ENCODE data around the gene CARD19. TPM values are rescaled to one million over a fixed set of nuclear protein-coding genes. Genes with fewer than 3 reads are reported as not detected.
A peak's percentile ranks its signal among the peaks of the same experiment; 100 is the strongest.
"Not testable (repeated sequence)": the region's sequence is repeated elsewhere in the genome, so short reads cannot be mapped to it uniquely, and the experiment has no call there.

CARD19 gene
- total RNA-seq, 1 donor from 2014 or later, result 36.6 TPM

DNA sequence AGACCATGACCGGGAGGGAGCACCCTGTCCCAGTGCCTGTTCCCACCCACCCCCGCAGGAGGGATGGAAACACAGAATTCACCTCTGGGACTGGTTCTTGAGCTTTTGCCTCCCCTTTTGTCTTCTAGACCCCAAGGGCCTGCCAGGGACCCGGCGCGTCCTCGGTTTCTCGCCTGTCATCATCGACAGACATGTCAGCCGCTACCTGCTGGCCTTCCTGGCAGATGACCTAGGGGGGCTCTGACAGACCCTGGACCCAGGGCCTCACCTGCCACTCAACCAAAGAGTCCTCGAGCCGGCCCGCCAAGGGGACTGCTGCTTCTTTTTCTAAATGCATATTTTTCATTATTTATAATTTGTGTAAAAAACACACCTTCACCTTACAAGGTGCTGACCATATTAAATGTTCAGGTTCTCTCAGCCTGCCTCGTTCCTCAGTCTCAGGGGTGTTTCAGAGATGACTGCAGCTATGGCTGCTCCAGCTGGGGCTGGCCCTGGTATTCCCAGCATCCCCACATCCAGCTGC, 16.9 kb downstream of the CARD19 start:
- ATAC-seq (no peak), DNase-seq (ENCODE audit: low spot score) (peak; percentile 50)
- intact Hi-C loops (cut with DNase I), result loop anchor here (10.0 kb wide), 1 partner anchor 192 kb away; no protein-coding TSS in a partner anchor

DNA sequence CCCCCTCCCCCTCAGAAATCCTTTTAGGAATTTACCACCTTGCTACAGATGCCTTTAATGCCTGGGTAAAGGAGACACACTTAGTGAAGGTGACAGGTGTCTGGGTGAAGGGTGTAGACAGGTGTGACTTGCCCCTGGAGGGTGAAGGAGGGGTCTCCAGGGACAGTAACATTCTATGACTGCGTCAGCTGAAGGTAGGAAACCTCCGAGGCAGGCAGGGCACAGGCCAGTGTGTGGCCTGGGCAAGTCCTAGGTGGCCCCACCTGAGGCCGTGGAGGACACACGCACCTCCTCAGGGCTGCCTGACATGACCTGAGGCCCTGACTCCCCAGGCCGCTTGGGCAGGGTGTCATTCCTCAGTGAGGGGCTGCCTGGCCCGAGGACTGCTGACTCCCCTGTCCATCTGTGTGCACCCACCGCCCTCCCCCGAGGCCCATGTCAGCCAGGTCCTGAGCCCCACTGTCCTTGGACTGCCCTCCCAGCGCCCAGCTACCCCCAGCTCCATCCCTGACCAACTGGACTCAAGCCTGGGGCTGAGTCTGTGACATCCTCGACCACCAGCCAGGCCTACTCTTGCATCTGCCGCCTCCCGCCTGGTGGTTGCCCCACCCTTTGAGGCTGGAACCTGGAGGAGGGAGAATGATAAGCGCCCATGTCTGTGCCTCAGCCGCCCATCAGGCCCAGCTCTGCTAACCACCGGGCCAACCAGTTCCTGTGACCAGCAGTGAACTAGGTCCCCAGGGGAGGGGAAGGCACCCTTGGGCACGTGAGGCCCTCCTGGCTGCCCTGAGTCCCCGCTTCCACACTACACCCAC, 18.4 kb downstream of the CARD19 start:
- DNase-seq (ENCODE audit: low spot score) (peak; percentile 60), ATAC-seq (no peak)
- intact Hi-C loops (cut with DNase I), result loop anchor here (10.0 kb wide), 1 partner anchor 190 kb away; no protein-coding TSS in a partner anchor

DNA sequence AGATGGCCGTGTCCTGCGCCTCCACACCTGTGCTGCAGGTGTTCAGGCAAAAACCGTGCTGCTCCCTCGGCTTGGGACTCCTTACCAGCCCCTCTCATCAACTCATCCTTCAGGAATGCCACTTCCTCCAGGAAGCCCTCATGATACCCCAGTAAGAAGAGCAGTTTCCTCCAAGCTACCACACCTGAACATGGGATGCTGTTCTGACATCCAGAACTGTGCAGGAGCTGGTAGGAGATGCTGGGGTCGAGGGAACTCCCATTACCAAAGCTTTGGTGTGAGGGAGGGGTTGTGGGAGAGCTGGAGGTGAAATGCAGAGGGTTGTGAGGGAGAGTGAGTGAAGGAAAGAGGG, 18.9 kb downstream of the CARD19 start:
- ATAC-seq, result no peak
- intact Hi-C loops (cut with DNase I), result loop anchor here (10.0 kb wide), 1 partner anchor 190 kb away; no protein-coding TSS in a partner anchor
- no peak for DNase-seq (ENCODE audit: low spot score)

DNA sequence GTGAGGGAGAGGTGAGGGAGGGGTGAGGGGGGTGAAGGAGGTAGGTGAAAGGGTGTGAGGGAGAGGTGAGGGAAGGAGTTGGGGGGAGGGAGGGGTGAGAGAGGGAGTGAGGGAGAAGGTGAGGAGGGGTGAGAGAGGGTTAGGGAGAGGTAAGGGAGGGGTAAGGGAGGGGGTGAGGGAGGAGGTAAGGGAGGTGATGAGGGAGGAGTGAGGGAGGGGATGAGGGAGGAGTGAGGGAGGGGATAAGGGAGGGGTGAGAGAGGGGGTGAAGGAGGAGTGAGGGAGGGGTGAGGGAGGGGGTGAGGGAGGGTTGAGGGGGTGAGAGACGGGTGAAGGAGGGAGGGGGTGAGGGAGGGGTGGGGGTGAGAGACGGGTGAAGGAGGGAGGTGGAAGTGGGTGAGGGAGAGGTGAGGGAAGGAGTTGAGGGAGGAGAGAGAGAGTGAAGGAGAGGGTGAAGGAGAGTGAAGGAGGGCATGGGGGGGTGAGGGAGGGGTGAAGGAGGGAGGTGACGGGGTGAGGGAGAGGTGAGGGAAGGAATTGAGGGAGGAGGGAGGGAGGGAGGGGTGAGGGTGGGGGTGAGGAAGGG, 19.6 kb downstream of the CARD19 start:
- DNase-seq (ENCODE audit: low spot score) (peak; percentile 26), ATAC-seq (no peak)
- intact Hi-C loops (cut with DNase I), result loop anchor here (10.0 kb wide), 1 partner anchor 189 kb away; no protein-coding TSS in a partner anchor

DNA sequence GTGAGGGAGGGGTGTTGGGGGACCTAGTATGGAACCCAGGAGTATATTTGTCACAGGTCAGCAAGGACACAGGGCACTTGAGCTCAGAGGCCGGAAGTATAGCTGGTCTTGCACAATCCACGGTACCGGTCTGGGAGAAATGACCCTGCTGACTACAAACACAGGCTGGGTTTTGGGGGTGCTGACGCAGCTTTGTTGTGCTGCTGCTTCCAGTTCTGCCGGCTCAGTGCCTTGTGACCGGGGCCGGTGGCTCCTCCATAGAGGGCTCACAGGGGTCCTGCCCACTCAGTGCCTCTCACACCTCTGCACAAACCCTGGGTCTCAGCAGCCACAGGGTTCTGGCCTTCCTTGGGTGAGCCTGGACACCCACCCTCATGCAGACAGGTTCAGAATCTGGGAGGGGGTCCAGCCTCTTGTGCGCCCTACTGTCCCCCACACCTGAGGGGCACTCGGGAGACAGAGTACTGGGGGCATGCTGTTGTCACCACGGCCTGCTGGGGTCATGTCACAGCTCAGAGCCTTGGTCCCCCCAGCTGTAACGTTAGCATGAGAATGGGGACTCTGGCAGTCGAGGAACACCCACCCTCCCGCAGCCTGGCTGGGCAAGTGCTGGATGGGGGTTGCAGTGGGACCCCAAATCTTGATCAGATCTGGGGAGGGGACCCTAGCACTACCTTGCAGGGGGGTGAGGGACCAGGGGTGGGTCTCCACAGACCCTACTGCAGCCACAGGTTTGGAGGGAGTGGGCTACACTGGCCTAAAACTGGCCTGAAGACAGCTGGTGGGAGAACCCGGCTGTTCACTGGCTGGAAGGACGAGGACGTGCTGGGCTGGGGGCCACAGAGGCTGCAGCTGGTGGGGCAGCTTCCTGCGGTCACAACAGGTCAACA, 20.3 kb downstream of the CARD19 start:
- DNase-seq (ENCODE audit: low spot score) (peak; percentile 83), ATAC-seq (peak; percentile 80)
- intact Hi-C loops (cut with DNase I), result loop anchor here (10.0 kb wide), 1 partner anchor 188 kb away; no protein-coding TSS in a partner anchor

DNA sequence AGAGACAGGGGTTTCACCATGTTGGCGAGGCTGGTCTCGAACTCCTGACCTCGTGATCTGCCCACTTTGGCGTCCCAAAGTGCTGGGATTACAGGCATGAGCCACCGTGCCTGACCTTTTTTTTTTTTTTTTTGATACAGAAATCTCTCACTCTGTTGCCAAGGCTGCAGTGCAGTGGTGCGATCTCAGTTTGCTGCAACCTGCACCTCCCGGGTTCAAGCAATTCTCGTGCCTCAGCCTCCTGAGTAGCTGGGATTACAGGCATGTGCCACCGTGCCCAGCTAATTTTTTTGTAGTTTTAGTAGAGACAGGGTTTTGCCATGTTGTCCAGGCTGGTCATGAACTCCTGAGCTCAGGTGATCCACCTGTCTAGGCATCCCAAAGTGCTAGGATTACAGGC, 21.5 kb downstream of the CARD19 start:
- DNase-seq (ENCODE audit: low spot score), result not testable (repeated sequence)
- intact Hi-C loops (cut with DNase I), result loop anchor here (10.0 kb wide), 1 partner anchor 187 kb away; no protein-coding TSS in a partner anchor

DNA sequence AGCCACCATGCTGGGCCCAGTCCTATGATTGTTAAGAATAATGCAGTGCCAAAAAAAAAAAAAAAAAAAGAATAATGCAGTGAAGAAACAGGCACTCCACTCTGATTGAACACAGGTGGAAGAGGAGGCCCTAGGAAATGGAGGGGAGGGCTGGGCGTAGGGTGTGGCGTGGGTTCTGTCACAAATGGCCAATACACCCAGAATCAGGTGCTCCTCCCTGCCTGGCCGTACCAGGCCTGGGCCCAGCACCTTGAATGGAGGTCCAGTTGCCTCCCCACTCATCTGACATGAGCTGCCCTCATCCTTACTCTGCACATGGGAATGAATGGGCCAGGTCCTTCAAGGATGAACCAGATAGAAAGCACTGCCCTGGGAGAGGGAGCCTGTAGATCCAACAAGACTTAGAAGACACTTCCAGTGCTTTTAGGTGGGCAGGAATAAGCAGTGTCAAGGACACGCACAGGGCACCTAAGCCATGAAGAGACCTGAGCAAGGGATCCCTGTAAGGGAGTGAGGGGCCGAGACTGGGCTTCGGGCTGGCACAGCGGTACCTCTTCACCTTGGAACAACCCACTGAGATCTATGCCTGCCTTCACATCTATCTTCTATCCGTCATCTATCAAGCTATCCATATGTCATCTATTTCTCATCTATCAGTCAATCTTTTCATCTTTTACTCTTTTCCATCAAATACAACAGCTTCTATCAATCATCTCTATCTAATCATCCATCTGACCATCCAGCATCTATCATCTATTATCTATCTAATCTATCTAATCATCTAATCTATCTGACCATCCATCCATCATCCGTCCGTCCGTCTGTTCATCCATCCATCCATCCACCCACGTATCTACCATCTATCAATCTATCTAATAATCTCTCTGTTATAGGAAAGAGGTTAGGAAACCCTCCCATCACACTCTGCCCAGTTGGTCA, 22.2 kb downstream of the CARD19 start:
- ATAC-seq (no peak), DNase-seq (ENCODE audit: low spot score) (peak; percentile 45)
- intact Hi-C loops (cut with DNase I), result loop anchor here (10.0 kb wide), 1 partner anchor 187 kb away; no protein-coding TSS in a partner anchor

More for the DNA sequence above, 21.5 kb downstream of the CARD19 start:
- not testable (repeated sequence) for ATAC-seq

DNA sequence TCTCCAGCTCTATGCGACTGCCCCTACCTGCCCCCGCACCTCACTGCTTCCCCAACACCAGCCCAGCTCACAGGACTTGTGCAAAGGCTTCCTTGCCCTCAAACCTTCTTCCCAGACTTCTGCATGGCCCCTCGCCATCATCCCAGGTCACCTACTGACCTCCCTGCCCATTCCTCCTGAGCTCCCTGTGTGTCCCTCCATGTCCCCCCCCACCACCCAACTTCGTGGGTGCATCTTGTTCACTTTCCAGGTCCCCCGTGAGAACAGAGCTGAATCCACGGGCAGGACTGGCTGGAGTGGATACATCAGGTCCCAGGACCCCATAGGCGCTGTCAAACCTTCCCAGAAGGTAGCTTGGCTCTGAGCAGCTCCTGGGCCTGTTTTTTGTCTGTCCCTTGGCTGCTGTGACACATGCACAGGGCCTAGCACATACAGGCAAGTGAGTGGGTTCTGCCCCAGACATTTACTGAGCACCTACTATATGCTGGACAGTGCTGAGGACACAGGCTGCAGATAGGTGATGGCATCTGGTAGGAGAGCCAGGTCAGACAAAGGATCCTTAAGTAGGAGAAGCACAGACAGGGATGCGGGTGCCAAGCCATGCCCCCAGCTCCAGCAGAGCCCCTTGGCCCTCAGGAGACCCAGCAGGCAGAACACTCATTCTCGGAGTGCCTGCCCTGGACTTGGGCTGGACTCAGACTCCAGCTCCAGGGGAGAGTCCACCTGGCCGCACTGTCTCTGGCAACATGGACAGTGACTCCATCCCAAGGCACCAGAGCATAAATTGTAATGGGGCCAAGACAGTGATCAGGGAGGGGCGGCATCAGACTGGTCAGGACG, 23.1 kb downstream of the CARD19 start:
- DNase-seq (ENCODE audit: low spot score) (peak; percentile 56), ATAC-seq (no peak)
- intact Hi-C loops (cut with DNase I), result loop anchor here (10.0 kb wide), 1 partner anchor 186 kb away; no protein-coding TSS in a partner anchor

DNA sequence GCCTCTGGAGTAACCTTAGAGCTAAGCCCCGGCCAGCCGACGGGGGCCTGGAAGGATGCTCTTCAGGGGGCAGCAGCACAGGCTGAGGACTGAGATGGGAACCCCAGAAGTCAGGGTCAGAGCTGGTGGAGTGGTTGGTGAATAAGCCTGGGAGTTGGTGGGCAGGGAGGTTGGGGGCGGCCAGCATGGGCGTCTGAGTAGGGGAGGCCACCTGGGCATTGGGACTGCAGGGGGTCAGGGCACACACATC, 23.6 kb downstream of the CARD19 start:
- DNase-seq (ENCODE audit: low spot score) (no peak), ATAC-seq (peak; percentile 4)
- intact Hi-C loops (cut with DNase I), result loop anchor here (10.0 kb wide), 1 partner anchor 185 kb away; no protein-coding TSS in a partner anchor

DNA sequence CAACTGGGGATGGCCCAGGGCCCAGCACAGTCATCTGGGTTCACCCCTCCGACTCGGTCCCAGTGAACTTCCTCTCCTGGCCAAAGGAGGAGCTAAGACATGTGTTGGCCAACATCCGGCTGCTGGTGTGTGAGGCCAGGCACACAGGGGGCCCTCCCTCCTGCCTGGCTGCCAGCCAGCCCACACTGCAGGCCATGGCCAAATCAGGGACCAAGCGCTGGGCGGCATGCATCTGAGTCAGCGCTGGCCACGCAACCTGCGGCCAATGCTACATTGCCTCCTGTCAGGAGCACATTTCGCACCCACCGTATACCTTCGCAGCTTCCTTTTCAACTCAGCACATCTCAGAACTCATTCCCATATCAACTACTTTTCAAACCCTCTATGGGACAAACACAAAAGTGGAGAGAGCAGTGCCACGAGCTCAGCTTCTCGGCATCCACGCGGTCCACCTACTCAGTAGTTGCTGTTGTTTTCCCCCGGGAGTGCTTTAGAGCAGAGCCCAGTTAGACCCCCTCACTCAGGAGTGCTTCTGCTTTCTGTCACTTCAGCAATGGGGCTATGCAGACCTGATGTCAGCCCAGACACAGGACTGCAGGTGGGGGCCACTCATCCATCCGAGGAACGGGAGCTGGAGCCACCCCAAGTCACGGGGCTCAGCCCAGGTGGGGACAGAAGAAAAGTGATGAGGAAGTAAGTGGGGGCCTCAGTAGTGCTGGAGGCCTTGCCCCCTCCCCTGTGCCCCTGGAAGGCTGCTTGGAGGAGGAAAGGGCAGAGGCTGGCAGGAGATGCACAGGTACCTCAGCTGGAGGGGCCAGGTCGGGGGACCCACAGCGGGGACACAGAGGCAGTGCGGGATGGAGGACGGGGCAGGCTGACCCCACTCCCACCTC, 24.2 kb downstream of the CARD19 start:
- intact Hi-C loops (cut with DNase I), result loop anchor here (10.0 kb wide), 1 partner anchor 185 kb away; no protein-coding TSS in a partner anchor
- peak; percentile 87 for ATAC-seq
- DNase-seq (ENCODE audit: low spot score), result peak; percentile 91

DNA sequence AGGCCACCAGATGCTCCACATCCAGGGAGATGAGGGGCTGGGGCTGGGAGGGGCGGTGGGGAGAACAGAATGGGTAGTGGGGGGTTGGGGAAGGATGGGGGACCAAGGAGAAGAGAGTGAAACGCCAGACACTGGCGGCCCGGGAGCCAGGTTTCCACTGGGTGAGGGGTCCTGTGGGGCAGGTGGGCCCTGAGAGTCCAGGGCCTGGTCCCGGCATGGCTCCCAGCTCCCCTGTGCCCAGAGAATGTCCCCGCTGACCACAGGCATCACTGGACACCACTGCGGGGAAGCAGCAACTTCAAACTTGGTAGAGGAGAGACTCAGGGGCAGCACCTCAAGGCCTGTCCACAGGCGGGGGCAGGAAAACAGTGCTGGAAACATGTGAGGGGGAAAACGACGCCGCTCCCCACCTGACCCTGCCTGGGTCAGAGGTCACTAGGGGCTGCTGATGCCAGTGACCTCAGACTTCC, 24.9 kb downstream of the CARD19 start:
- DNase-seq (ENCODE audit: low spot score) (peak; percentile 57), ATAC-seq (no peak)
- intact Hi-C loops (cut with DNase I), result no loop called here

DNA sequence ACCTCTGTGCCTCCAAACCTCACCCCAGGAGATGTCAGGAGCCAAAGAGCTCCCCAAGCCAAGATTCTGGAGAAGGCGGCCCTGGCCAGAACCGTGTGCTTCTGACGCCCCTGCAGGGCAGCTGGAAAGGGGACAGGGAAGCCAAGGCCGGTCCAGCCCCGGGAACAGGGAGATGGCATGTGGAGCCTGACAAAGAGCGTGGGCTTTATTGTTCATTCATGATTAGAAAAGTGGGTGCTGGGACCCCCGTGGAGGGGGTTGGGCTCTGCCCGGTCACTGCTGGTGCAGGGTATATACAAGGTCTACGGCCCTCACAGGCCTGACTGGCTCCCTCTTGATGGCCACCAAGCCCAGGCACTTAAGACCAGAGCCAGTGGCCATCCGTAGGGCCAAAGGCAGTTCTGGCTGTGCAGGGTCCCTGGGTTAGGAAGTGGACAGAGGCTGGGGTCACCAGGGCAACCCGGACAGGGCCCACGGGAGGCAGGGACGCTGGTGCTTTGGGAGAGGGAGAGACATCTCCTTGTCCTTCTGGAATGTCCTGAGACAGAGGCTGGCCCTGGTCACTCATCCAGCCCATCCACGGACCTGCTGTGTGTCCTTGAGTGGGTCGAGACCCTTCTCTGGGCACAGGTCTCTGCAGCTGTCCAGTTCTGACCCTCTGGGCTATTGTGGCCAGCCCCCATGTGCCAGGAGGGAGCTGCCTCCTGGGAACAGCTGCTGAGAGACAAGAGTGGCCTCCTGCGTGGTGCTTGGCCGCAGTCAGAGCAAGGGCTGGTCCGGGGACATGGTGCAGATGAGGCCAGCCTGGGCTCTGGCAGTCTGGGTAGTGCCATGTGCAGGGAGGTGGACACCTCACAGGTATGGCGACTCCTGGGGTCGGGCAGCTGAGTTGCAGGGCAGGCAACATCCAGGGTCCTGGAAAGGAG, 25.6 kb downstream of the CARD19 start:
- intact Hi-C loops (cut with DNase I), result no loop called here
- ATAC-seq (no peak), DNase-seq (ENCODE audit: low spot score) (peak; percentile 55)

DNA sequence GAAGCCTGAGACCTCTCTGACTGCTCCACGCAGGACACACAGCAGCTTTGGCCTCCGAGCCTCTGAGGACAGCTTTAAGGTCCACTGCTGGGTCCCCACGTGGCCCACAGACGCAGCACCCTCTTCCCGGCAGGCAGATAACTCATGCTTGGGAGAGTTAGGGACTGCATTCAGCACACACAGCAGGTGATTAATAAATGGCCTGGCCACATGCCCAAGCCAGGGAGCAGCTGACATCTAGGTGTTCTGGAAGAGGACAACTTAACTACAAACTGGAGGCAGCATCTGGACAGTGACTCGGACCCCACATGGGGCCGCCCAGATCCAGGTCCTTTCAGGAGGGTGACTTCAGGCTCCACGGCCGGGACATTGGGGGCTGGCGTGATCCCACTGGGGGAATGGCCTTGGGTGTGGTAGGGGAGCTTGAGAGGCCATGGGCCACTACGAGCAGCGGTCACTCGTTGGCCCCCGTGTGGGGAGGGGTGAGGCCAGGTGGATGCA, 26.8 kb downstream of the CARD19 start:
- ATAC-seq (no peak), DNase-seq (ENCODE audit: low spot score) (peak; percentile 58)
- intact Hi-C loops (cut with DNase I), result no loop called here

DNA sequence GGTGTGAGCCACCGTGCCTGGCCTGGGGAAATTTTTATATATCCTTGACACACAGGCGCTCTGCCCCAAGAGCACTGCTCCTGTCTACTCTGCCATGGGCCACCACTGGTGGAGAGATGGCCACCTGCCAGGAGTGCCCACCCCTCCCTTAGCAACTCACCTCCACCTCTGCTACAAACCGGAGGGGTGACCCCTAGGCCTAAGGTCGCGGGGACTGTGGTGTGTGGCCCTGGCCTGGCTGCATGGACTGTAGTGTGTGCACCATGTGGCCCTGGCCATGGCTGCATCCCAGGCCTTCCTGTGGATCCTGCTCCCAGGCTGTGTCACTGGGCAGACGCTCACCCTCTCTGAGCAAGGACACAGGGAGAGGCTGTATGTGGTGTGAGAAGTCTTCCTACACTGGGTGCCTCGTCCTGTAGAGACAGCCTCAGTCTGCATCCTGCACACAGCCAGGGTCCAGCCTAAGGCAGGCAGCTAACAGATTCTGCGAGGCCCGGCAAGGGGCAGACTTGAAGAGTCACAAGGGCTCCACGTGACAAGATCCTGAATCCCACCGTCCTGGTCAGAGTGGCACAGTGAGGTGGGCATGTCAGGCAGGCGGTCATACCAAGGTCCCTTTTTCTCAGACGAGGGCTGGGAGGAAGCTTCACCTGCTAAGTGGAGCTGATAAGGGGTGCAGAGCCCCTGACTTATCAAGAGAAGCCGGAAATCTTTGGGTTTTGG, 27.7 kb downstream of the CARD19 start:
- DNase-seq (ENCODE audit: low spot score), result peak; percentile 54
- ATAC-seq, result no peak
- intact Hi-C loops (cut with DNase I), result no loop called here

Data from sciatic nerve (tissue), 2 donors.